Nucleus accumbens (tissue), 56 donors: ENCODE results near the gene PLCXD1.
"Not testable (repeated sequence)": the region's sequence is repeated elsewhere in the genome, so short reads cannot be mapped to it uniquely, and the experiment has no call there.

Experiments used
- DNase-seq, 56 donors: peaks; one replicate each; lab custom pipeline; 2025; lab: John Stamatoyannopoulos, UW

The PLCXD1 gene

DNA sequence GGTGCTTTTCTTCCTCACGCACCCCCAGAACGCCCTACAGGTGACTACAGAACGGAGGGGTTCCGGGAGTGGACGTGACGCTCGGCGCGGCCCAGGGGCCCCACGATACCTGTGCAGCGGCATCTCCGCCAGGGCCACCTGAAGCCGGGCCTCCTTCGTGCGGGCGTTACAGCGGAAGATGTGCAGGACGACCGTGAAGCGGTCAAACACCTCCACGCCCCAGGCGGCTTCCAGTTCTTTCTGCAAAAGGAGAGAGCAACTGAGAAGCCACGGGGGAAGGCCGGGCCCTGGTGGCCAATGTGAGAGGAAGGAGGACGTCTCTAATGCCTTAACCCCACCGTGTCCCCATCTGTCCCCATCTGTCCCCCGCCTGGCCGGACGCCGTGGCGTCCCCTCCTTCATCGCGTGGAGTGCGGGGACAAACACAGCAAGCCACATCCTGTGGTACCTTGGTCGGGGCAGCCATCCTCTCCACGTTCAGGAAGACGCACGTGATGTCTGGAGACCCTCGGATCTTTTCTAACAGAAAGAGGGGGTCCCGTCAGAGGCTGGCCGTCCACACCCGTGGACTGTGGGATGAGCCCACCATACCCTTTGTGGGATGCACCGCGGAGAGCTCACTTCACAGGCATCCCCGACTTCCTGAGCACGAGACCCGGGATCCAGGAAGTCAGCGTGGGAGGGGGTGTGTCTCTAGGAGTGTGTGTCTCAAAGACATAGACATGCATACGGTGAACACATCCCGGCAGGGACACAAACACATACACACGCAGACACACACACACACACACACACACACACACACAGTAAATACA, 33.8 kb downstream of the PLCXD1 start:
- no peak for DNase-seq

- no peak for DNase-seq
Measured at GRCh38 chrX:316351-317325, 35.5 kb downstream of the PLCXD1 start.

GRCh38 chrX:317424-318067, 36.4 kb downstream of the PLCXD1 start:
- no peak for DNase-seq

DNA sequence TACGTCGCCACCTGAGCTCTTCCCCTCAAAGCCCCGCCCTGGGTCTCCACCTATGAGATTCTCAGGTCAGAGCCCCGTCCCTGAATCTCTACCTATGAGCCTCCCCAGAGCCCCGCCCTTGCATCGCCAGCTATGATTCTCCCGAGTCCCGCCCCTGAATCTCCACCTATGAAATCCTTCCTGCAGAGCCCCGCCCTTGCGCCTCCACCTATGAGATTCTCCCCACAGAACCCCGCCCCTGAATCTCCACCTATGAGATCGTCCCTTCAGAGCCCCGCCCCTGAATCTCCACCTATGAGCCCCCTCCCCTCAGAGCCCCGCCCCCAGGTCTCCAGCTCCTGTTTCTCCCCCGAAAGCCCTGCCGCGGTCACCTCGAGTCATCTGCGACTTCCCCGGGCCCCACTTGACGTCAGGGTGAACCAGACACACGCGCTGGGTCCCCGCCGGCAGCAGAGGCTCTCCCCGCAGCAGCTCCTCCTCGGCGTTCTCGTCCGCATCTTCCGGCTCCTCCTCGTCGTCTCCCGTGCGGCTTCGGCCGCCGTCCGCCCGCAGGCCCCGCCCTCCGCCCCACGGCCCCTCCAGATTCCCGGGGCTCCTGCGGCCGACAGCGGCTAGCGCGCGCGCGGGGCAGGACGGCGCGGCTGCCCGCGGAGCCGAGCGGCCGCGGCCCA, 37.0 kb downstream of the PLCXD1 start:
- no peak for DNase-seq

DNA sequence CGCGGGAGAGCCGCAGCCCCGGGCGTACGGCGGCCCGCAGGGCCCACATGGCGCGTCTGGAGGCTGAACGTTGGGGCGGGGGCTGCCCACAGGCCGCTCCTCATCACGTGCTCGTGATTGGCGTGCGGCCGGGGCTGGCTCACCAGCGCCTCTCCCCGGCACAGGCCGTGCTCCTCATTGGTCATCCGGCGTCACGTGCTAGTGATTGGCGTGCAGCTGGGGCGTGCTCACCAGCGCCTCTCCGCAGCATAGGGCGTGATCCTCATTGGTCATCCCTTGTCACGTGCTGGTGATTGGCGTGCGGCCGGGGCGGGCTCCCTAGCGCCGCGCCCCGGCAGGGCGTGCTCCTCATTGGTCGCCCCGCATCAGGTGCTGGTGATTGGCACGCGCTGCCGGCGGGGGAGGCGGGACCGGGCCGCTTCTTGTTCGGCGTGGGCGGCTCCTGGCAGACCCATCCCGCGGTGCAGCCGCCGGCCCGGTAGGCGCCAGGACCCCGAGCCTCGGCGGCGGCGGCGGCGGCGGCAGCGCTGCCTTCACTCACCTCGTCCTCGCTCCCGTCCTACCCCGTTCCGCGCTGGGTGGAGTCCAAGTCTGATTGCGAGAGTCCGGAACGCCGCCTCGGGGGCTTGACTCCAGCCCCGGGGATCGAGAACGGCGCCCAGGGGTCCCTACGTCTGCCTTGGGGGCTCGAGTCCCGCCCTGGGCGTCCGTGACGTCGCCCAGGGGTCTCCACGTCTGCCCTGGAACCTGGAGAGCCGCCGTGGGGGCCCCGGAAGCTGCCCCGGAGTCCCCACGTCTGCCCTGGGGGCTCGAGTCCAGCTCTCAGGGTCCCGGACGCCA, 37.8 kb downstream of the PLCXD1 start, which contains the start of gene GTPBP6:
Gene GTPBP6, minus strand, starts transcription at position 58 of the 840 bp plus-strand sequence. Its CDS starts 9 bp downstream, at position 49.
- no peak for DNase-seq

DNA sequence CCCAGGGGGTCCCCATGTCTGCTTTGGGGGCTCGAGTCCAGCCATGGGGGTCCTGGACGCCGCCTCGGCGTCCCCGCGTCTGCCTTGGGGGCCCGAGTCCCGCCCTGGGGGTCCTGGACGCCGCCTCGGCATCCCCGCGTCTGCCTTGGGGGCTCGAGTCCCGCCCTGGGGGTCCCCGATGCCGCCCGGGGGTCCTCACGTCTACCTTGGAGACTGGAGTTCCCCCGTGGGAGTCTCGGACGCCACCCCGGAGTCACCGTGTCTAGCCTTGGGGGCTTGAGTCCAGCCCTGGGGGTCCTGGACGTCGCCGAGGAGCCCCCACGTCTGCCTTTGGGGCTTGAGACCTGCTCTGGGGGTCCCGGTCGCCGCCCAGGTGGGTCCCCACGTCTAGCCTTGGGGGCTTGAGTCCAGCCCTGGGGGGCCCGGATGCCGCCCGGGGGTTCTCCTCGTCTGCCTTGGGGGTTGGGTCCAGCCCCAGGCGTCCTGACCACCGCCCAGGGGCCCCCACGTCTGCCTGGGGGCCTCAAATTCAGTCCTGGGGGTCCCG, 38.5 kb downstream of the PLCXD1 start:
- DNase-seq = no peak

GRCh38 chrX:320126-320783, 39.1 kb downstream of the PLCXD1 start:
- DNase-seq = no peak

GRCh38 chrX:323721-324628, 42.8 kb downstream of the PLCXD1 start:
- no peak for DNase-seq

GRCh38 chrX:324664-325063, 43.5 kb downstream of the PLCXD1 start:
- not testable (repeated sequence) for DNase-seq

DNA sequence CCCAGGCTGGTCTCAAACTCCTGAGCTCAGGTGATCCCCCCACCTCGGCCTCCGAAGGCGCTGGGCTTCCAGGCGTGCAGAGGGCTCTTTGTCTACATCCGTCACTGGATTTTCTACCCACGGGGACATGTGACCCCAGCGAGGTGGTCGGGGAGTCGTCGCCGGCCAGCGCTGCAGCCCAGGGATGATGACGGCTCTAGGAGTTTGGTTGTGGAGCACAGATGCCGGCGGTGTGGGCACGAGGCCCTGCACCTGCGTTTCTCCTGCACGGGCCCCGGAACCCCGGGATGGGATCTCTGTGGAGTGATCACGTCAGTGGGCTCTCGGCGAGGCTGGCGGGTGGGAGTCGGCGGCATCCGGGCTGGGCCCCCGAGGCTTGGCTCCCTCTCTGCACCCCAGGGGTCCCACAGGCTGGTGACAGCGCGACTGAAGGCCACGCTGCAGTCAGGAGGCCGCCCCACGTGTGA, 46.5 kb downstream of the PLCXD1 start:
- DNase-seq = no peak

GRCh38 chrX:329291-329910, 48.2 kb downstream of the PLCXD1 start:
- no peak for DNase-seq

GRCh38 chrX:330141-330725, 49.1 kb downstream of the PLCXD1 start:
- not testable (repeated sequence) for DNase-seq

- DNase-seq = no peak
Measured at GRCh38 chrX:330726-331150, 49.6 kb downstream of the PLCXD1 start.

GRCh38 chrX:331151-331824, 50.1 kb downstream of the PLCXD1 start:
- DNase-seq = peak in 1 of 56 donors; percentile 1

DNA sequence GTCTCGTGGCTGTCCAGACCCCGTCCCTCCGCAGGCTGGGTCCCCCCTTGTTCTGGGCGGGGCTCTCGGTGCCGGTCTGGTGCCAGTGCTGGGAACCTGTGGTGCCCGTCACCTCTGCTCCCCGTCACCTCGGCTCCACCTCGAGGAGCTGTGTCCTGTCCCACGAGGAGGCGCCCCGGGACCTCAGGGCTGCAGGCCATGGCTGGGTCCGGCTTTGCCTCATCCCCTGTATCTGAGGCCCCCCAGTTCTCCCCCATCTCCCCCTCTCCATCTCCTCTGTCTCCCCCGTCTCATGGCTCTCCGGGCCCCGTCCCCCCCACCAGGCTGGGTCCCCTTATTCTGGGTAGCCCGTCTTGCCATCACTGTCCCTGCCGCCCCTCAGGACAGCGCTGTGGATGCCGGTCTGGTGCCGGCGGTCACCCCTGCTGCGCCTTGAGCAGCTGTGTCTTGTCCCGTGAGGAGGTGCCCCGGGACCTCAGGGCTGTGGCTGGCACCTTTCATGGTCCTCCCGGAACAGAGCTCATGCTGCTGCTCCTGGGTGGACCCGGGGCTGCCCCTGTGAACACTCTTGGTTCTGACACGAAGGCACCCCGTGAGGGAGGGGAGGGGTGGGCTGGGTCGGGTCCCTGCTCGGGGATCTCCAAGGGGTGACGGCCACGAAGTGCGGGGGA, 50.8 kb downstream of the PLCXD1 start:
- DNase-seq = peak in 1 of 56 donors; percentile 5
